RWPE2 (cell line): Measurements from ENCODE around the gene LENG1.
"Not testable (repeated sequence)": the region's sequence is repeated elsewhere in the genome, so short reads cannot be mapped to it uniquely, and the experiment has no call there.

Source experiments
- ATAC-seq: fragments of 200-7000 bp; cut with Tn5 transposase; 3 replicates; pipeline ENCODE4 v1.9.1; 2021; ENCODE audit warnings: low read depth
- DNase-seq: peaks from one replicate; pipeline ENCODE4 v3.0.0-alpha.2; 2020; ENCODE audit warnings: low spot score
- H3K27ac ChIP-seq: fragments of 450-650 bp; 2 replicates; pipeline ENCODE4 v1.5.1; 2017; ENCODE audit warnings: mild to moderate bottlenecking; ENCODE audit not compliant: poor library complexity, severe bottlenecking
- H3K27me3 ChIP-seq: fragments of 250-450 bp; sonication (Bioruptor Pico); 2 replicates; pipeline ENCODE4 v1.5.1; 2021; ENCODE audit warnings: mild to moderate bottlenecking, moderate library complexity; ENCODE audit not compliant: insufficient read depth, poor library complexity, severe bottlenecking
- H3K36me3 ChIP-seq: fragments of 250-450 bp; sonication (Bioruptor Pico); 2 replicates; pipeline ENCODE4 v1.5.1; 2020; ENCODE audit warnings: low read depth, mild to moderate bottlenecking, moderate library complexity
- H3K4me1 ChIP-seq: fragments of 250-450 bp; sonication (Bioruptor Pico); 2 replicates; pipeline ENCODE4 v1.5.1; 2021; ENCODE audit warnings: mild to moderate bottlenecking, moderate library complexity; ENCODE audit not compliant: insufficient read depth, poor library complexity, severe bottlenecking
- H3K4me3 ChIP-seq: fragments of 250-450 bp; sonication (Bioruptor Pico); 2 replicates; pipeline ENCODE4 v1.5.1; 2021; ENCODE audit warnings: mild to moderate bottlenecking, moderate library complexity; ENCODE audit not compliant: severe bottlenecking
- H3K9me3 ChIP-seq: fragments of 250-450 bp; sonication (Bioruptor Pico); 2 replicates; pipeline ENCODE4 v1.5.1; 2021; ENCODE audit warnings: mild to moderate bottlenecking, moderate library complexity; ENCODE audit not compliant: severe bottlenecking
- TF ChIP-seq, protein P1 (sequence below): fragments of 450-650 bp; IDR thresholded peaks from one replicate; pipeline ENCODE4 v1.5.1; 2017; ENCODE audit warnings: mild to moderate bottlenecking, moderate library complexity; ENCODE audit not compliant: poor library complexity, severe bottlenecking

Gene LENG1

DNA sequence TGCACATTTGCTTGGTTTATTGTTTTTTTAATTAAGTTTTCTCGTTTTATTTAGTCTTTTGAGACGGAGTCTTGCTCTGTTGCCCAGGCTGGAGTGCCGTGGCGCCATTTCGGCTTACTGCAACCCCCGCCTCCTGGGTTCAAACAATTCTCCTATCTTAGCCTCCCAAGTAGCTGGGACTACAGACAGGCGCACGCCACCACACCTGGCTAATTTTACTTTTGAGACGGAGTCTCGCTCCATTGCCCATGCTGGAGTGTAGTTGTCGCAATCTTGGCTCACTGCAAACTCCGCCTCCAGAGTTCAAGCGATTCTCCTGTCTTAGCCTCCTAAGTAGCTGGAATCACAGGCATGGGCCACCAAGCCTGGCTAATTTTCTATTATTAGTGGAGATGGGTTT is 42.5 kb upstream of the LENG1 start:
- Histone ChIP-seq H3K9me3 (no peaks in the 10 kb centered on the region), H3K4me1 (peaks cover 27% of the 10 kb centered on the region), H3K4me3 (peak overlapping the region; percentile 91), H3K36me3 (peaks cover 63% of the 10 kb centered on the region), H3K27me3 (no peaks in the 10 kb centered on the region), H3K27ac (peak overlapping the region; percentile 74)
- DNase-seq = no peak
- ATAC-seq = no peak
- TF ChIP-seq, protein P1, sequence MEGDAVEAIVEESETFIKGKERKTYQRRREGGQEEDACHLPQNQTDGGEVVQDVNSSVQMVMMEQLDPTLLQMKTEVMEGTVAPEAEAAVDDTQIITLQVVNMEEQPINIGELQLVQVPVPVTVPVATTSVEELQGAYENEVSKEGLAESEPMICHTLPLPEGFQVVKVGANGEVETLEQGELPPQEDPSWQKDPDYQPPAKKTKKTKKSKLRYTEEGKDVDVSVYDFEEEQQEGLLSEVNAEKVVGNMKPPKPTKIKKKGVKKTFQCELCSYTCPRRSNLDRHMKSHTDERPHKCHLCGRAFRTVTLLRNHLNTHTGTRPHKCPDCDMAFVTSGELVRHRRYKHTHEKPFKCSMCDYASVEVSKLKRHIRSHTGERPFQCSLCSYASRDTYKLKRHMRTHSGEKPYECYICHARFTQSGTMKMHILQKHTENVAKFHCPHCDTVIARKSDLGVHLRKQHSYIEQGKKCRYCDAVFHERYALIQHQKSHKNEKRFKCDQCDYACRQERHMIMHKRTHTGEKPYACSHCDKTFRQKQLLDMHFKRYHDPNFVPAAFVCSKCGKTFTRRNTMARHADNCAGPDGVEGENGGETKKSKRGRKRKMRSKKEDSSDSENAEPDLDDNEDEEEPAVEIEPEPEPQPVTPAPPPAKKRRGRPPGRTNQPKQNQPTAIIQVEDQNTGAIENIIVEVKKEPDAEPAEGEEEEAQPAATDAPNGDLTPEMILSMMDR = no peak

- TF ChIP-seq, protein P1 = no peak
- DNase-seq = no peak
- Histone ChIP-seq H3K4me1 (peaks cover 27% of the 10 kb centered on the region), H3K9me3 (no peaks in the 10 kb centered on the region), H3K4me3 (peak overlapping the region; percentile 91), H3K27ac (peak overlapping the region; percentile 74), H3K27me3 (no peaks in the 10 kb centered on the region), H3K36me3 (peaks cover 55% of the 10 kb centered on the region)
- ATAC-seq = no peak
These were observed 41.7 kb upstream of the LENG1 start for GRCh38 chr19:54201172-54201701.

- Histone ChIP-seq H3K27ac (no peak overlapping the region), H3K27me3 (no peaks in the 10 kb centered on the region), H3K4me3 (no peak overlapping the region), H3K36me3 (peaks cover 42% of the 10 kb centered on the region), H3K9me3 (no peaks in the 10 kb centered on the region), H3K4me1 (peaks cover 21% of the 10 kb centered on the region)
- ATAC-seq = no peak
- TF ChIP-seq, protein P1 = no peak
- DNase-seq = no peak
These were observed 39.9 kb upstream of the LENG1 start for GRCh38 chr19:54199401-54199800.

DNA sequence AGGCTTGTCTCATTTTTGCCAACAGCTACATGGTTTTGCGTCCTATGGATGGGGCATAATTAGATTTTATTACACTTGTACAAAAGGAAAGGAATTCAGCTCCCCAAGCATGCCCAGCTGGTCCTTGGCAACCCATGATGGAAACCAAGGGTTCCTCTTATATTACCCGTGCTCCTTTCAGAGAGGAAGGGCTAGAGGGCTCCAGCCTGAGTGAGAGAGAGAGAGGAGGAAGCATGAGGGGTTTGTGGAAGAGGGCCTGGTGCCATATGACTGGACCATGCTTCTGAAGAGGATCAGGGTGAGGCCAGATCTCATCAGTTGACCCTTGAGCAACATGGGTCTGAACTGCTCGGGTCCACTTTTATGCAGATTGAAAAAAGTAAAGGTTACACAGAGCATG is 37.6 kb upstream of the LENG1 start:
- no peak overlapping the region for H3K4me3 ChIP-seq
- ATAC-seq (no peak), DNase-seq (no peak)
- H3K4me1 ChIP-seq = peaks cover 3% of the 10 kb centered on the region
- no peak overlapping the region for H3K27ac ChIP-seq
- TF ChIP-seq, protein P1 = no peak
- H3K36me3 ChIP-seq = peaks cover 32% of the 10 kb centered on the region
- H3K9me3 ChIP-seq = no peaks in the 10 kb centered on the region
- no peaks in the 10 kb centered on the region for H3K27me3 ChIP-seq

- no peak overlapping the region for H3K4me3 ChIP-seq
- no peaks in the 10 kb centered on the region for H3K4me1 ChIP-seq
- no peak overlapping the region for H3K27ac ChIP-seq
- H3K36me3 ChIP-seq = peaks cover 27% of the 10 kb centered on the region
- H3K27me3 ChIP-seq = no peaks in the 10 kb centered on the region
- ATAC-seq (no peak), DNase-seq (no peak)
- no peaks in the 10 kb centered on the region for H3K9me3 ChIP-seq
- TF ChIP-seq, protein P1 = no peak
These were observed 37.0 kb upstream of the LENG1 start for GRCh38 chr19:54196536-54196935.

- peaks cover 19% of the 10 kb centered on the region for H3K36me3 ChIP-seq
- not testable (repeated sequence) for H3K4me3 ChIP-seq, DNase-seq, H3K9me3 ChIP-seq, H3K27ac ChIP-seq, H3K27me3 ChIP-seq, H3K4me1 ChIP-seq, ATAC-seq
These were observed 34.9 kb upstream of the LENG1 start for GRCh38 chr19:54194463-54194862.
